Thoracic aorta (tissue), 2 donors: ENCODE data around the gene EPYC. TPM values are rescaled to one million over a fixed set of nuclear protein-coding genes. Genes with fewer than 3 reads are reported as not detected.

Source experiments
- ATAC-seq: fragments of 150-250 bp; one replicate; pipeline ENCODE4 v1.8.0; 2017; ENCODE audit warnings: low read depth; ENCODE audit not compliant: insufficient number of reproducible peaks, low FRiP score
- DNase-seq: peaks from one replicate; pipeline ENCODE4 v3.0.0-alpha.2; 2020; ENCODE audit warnings: low spot score
- H3K27ac ChIP-seq, 2 donors: fragments of 200-600 bp; sonication (generic); 1 replicate in 1 of 2; 2 replicates in 1 of 2; pipeline ENCODE4 v1.5.1; 2016; ENCODE audit warnings: mild to moderate bottlenecking in 2 of 2, moderate library complexity in 2 of 2
- H3K27me3 ChIP-seq: fragments of 200-600 bp; sonication (generic); replicated peaks from 2 replicates; pipeline ENCODE4 v1.6.0; 2016; ENCODE audit warnings: mild to moderate bottlenecking; ENCODE audit not compliant: insufficient read depth
- H3K36me3 ChIP-seq: fragments of 200-600 bp; sonication (generic); one replicate; pipeline ENCODE4 v1.5.1; 2016
- H3K4me1 ChIP-seq, 2 donors: fragments of 200-600 bp; sonication (generic); 1 replicate in 1 of 2; 2 replicates in 1 of 2; pipeline versions ENCODE4 v1.5.1 to v1.6.0; 2016; ENCODE audit warnings: low read depth in 2 of 2, mild to moderate bottlenecking in 1 of 2; ENCODE audit not compliant: control insufficient read depth in 1 of 2
- H3K4me3 ChIP-seq: fragments of 200-600 bp; sonication (generic); 2 replicates; pipeline ENCODE4 v1.5.1; 2016; ENCODE audit warnings: mild to moderate bottlenecking
- H3K9me3 ChIP-seq: fragments of 200-600 bp; sonication (generic); 2 replicates; pipeline ENCODE4 v1.5.1; 2016
- total RNA-seq, 2 donors: library from RNA; depleted of rRNA; stranded (reverse); fragments of >200 nt; gene quantifications; one replicate each; pipeline versions ENCODE4 v1.1.0 to v1.2.3, GENCODE V29; 2016
- TF ChIP-seq, protein P1 (sequence below): fragments of 200-600 bp; sonication (generic); IDR thresholded peaks from one replicate; pipeline ENCODE4 v1.5.1; 2019; ENCODE audit warnings: antibody characterized with exemption

EPYC gene
- total RNA-seq, 2 donors from 2014 or later: not detected

DNA sequence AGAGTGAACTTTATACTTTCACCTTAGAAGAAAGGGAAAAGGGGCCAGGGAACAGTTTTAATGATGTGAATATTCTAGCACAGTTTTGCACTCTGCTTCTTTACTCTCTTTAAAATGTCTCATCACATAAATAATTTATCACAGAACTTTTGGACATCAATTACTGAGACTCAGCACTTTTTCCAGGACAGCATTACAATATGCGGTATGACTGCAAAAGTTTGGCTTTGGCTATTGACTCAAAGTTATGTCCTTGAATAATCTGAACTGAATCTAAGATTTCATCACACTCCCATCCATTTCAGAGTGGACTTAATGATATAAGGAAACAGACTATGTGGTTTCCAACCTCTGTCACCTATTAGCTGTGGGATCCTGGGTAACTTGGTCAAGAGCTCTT is 61.5 kb downstream of the EPYC start:
- Histone ChIP-seq H3K27me3 (no peaks in the 10 kb centered on the region), H3K9me3 (no peaks in the 10 kb centered on the region), H3K4me3 (no peak overlapping the region), H3K4me1 (no peaks in the 10 kb centered on the region), H3K36me3 (no peaks in the 10 kb centered on the region), H3K27ac (no peak overlapping the region)
- ATAC-seq (no peak), DNase-seq (no peak)
- TF ChIP-seq, protein P1, sequence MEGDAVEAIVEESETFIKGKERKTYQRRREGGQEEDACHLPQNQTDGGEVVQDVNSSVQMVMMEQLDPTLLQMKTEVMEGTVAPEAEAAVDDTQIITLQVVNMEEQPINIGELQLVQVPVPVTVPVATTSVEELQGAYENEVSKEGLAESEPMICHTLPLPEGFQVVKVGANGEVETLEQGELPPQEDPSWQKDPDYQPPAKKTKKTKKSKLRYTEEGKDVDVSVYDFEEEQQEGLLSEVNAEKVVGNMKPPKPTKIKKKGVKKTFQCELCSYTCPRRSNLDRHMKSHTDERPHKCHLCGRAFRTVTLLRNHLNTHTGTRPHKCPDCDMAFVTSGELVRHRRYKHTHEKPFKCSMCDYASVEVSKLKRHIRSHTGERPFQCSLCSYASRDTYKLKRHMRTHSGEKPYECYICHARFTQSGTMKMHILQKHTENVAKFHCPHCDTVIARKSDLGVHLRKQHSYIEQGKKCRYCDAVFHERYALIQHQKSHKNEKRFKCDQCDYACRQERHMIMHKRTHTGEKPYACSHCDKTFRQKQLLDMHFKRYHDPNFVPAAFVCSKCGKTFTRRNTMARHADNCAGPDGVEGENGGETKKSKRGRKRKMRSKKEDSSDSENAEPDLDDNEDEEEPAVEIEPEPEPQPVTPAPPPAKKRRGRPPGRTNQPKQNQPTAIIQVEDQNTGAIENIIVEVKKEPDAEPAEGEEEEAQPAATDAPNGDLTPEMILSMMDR: no peak

DNA sequence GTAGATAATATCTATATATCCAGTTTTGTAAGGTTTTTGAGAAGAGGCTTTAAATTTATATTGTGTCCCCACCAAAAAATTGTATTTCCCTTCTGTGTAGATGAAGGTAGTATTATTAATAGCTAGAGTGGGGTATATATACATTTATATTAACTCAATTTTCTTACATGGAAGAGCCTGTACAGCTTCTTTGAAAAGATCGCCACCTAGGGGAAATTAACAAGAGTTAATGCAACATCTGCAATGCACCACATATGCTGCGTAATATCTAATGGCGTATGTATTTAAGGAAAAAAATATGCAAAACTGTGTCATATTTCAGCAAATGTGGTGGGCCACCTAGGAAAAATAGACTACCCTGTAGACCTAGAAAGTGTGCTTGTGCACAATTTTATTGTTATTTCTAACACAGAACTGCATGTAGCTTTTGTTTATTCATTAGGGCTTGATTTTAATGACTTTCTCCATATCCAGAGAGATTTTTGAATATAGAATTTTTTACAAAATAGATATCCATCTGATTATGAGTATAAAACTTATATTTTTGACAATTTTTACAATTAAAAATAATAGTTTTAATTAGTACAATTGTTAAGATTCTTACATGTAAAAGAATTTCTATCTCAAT is 63.8 kb downstream of the EPYC start:
- no peak overlapping the region for H3K4me3 ChIP-seq
- DNase-seq (no peak), ATAC-seq (no peak)
- no peaks in the 10 kb centered on the region for H3K4me1 ChIP-seq
- H3K27ac ChIP-seq: no peak overlapping the region
- TF ChIP-seq, protein P1: peak; percentile 49
- no peaks in the 10 kb centered on the region for H3K36me3 ChIP-seq
- no peaks in the 10 kb centered on the region for H3K27me3 ChIP-seq
- H3K9me3 ChIP-seq: no peaks in the 10 kb centered on the region

DNA sequence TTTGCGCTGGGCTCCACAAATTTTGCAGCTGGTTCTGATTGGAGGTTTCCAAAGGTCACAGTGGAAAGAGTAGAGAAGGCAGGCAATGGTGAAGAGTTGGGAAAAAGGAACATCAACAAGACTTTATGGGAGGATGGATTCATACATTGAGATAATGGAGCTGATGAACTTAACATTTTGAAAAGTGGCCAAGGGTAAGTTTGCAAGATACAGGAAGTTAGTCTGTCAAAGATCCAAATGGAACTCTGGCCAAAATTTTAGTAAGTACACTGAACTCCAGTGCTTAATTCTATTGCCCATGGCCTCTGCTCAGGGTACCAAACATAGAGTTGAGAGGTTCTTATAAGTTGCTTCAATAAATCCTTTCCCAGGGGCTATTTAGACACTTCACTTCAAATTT is 65.4 kb downstream of the EPYC start:
- Histone ChIP-seq H3K9me3 (no peaks in the 10 kb centered on the region), H3K36me3 (no peaks in the 10 kb centered on the region), H3K27ac (no peak overlapping the region), H3K4me3 (no peak overlapping the region), H3K4me1 (no peaks in the 10 kb centered on the region), H3K27me3 (no peaks in the 10 kb centered on the region)
- no peak for DNase-seq
- ATAC-seq: no peak
- TF ChIP-seq, protein P1: no peak

DNA sequence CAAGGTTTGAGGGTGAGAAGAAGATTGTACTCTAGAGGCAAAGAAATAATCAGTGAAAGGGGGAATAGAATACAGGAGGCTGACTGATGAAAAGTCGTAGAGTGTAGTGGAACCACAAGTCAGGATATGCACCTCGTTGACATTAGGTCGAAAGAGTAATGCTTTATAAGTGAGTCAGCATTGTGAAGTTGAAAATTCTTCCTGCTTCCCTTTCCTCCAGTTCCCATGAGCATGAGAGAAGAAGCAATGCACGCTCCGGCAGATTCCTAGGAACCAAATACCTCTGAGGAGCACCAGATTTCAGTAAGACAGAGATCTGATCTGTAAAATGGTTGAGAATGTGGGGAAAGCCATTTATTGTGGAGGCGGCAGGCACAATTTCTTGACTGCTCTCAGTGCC is 66.3 kb downstream of the EPYC start:
- Histone ChIP-seq H3K36me3 (no peaks in the 10 kb centered on the region), H3K27ac (no peak overlapping the region), H3K9me3 (no peaks in the 10 kb centered on the region), H3K4me3 (no peak overlapping the region), H3K27me3 (no peaks in the 10 kb centered on the region), H3K4me1 (no peaks in the 10 kb centered on the region)
- TF ChIP-seq, protein P1: no peak
- no peak for ATAC-seq
- DNase-seq: no peak

DNA sequence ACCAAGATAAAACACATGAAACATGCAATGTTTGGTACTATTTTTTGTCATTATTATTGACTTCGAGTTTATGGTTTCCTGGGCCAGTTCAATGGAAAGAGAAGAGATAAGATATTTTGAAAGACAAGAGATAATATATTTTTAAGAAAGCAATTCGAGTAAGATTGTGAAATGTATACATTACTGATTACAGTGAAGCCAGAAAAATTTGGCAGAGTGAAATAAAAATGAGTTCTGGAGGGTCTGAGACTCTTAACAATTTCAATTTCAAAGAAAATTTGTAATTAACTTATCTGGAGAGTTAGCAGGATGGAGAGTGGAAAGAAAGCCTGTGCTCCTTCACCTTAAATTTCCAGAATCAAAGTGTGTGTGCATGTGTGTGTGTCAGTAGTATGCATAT is 67.1 kb downstream of the EPYC start:
- no peaks in the 10 kb centered on the region for H3K36me3 ChIP-seq
- TF ChIP-seq, protein P1: no peak
- H3K4me3 ChIP-seq: no peak overlapping the region
- H3K9me3 ChIP-seq: no peaks in the 10 kb centered on the region
- no peaks in the 10 kb centered on the region for H3K4me1 ChIP-seq
- H3K27me3 ChIP-seq: no peaks in the 10 kb centered on the region
- no peak for DNase-seq
- no peak for ATAC-seq
- no peak overlapping the region for H3K27ac ChIP-seq
